Immature natural killer cell (primary cell): ENCODE data around the gene RPRD2. TPM values are rescaled to one million over a fixed set of nuclear protein-coding genes. Genes with fewer than 3 reads are reported as not detected.

Experiments
- DNase-seq, 3 donors: peaks; one replicate each; pipeline ENCODE4 v3.0.0; 2022; ENCODE audit warnings: mixed read lengths in 1 of 3
- H3K27ac Mint-ChIP-seq, 6 donors: one replicate each; pipeline ENCODE4 v1.8.0; 2020; ENCODE audit warnings: mixed read lengths in 6 of 6, mild to moderate bottlenecking in 5 of 6, inconsistent platforms in 4 of 6, moderate library complexity in 3 of 6
- H3K27me3 Mint-ChIP-seq, 3 donors: one replicate each; pipeline ENCODE4 v1.8.0; 2020 to 2021; ENCODE audit warnings: low read depth in 3 of 3, mild to moderate bottlenecking in 3 of 3, mixed read lengths in 3 of 3, moderate library complexity in 3 of 3, inconsistent platforms in 1 of 3
- H3K36me3 Mint-ChIP-seq, 3 donors: one replicate each; pipeline ENCODE4 v1.8.0; 2020; ENCODE audit warnings: mixed read lengths in 3 of 3, inconsistent platforms in 2 of 3, mild to moderate bottlenecking in 2 of 3
- H3K4me1 Mint-ChIP-seq, 2 donors: one replicate each; pipeline ENCODE4 v1.8.0; 2020; ENCODE audit warnings: inconsistent platforms in 2 of 2, mild to moderate bottlenecking in 2 of 2, mixed read lengths in 2 of 2, moderate library complexity in 1 of 2
- H3K4me3 Mint-ChIP-seq, 5 donors: one replicate each; pipeline ENCODE4 v1.8.0; 2020; ENCODE audit warnings: mild to moderate bottlenecking in 5 of 5, mixed read lengths in 5 of 5, inconsistent platforms in 3 of 5, moderate library complexity in 3 of 5
- H3K9me3 Mint-ChIP-seq, 6 donors: one replicate each; pipeline ENCODE4 v1.8.0; 2020; ENCODE audit warnings: mild to moderate bottlenecking in 6 of 6, mixed read lengths in 6 of 6, inconsistent platforms in 4 of 6, moderate library complexity in 3 of 6
- polyA plus RNA-seq, 3 donors: library from polyadenylated mRNA; unstranded; fragments of 300-500 nt; fragmentation: Illumina TruSeq; gene quantifications; one replicate each; pipeline ENCODE4 v1.2.3, GENCODE V29; 2021

The RPRD2 gene
- polyA plus RNA-seq, 3 donors from 2014 or later: 9.1 to 31.0 (median 13.2) TPM

DNA sequence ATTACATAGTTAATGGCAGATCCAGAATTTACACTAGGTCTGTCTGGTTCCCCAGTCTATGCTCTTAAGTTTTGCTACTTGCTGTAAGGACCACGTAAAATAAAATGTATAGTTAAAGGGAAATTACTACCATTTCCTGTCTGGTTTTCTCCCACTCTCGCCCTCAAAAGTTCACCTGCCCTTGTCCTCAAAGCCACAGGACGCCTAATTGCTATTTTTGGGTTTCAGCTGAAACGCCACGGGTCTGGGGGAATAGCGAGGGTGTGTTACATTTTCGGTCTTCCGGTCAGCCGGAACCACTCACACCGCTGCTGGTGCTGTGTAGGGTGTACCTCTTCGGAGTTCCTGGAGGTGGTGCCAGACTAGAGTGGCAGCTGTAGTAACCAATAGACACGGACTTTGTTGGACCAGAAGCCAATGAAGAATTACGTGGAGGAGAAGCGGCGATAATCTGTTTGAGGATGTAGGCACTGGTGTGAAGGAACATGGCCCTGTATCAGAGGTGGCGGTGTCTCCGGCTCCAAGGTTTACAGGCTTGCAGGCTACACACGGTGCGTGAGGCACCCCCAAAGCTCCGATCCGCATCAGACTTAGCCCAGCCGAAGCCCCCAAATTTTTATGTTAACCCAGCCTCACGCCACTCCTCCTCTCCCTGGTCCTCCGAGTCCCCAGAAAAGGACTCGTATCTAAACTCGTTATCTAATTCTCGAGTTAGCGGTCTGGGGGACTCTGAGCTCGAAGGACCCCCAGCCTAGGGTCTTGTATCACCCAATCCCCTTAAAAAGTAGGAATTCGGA is 123.2 kb downstream of the RPRD2 start, which contains the start of gene TARS2:
Gene TARS2 (plus strand): TSS at position 454 of the 797 bp plus-strand sequence. CDS start 32 bp downstream, at position 486.
- H3K27ac Mint-ChIP-seq: peak within 1 kb of the TSS; percentile 90 to 98 (median 96)
- no peaks in the 10 kb centered on the region for H3K9me3 Mint-ChIP-seq
- peaks cover 0 to 6% (median 2%) of the 10 kb centered on the region in 3 donors for H3K27me3 Mint-ChIP-seq
- H3K4me1 Mint-ChIP-seq: peaks cover 17 to 28% of the 10 kb centered on the region in 2 donors
- peak within 1 kb of the TSS; percentile 94 to 99 (median 96) for H3K4me3 Mint-ChIP-seq
- peaks cover 5 to 19% (median 19%) of the 10 kb centered on the region in 3 donors for H3K36me3 Mint-ChIP-seq
- peak; percentile 96 to 97 (median 96) for DNase-seq

DNA sequence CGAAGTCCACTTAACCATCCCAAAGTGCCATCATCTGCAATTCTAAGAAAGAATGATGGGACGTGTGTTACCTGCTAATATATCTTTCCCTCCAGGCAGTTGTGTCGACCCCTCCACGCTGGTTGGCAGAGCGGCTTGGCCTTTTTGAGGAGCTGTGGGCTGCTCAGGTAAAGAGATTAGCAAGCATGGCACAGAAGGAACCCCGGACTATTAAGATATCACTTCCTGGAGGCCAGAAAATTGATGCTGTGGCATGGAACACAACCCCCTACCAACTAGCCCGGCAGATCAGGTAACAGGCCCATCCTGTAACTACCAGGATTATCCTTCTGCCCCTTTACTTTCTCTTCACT is 123.8 kb downstream of the RPRD2 start:
- no peaks in the 10 kb centered on the region for H3K9me3 Mint-ChIP-seq
- H3K4me3 Mint-ChIP-seq: peak overlapping the region; percentile 94 to 99 (median 96)
- peaks cover 0 to 6% (median 2%) of the 10 kb centered on the region in 3 donors for H3K27me3 Mint-ChIP-seq
- peak in 1 of 3 donors; percentile 4 for DNase-seq
- H3K27ac Mint-ChIP-seq: peak overlapping the region; percentile 90 to 98 (median 96)
- H3K36me3 Mint-ChIP-seq: peaks cover 5 to 22% (median 19%) of the 10 kb centered on the region in 3 donors
- H3K4me1 Mint-ChIP-seq: peaks cover 17 to 28% of the 10 kb centered on the region in 2 donors

DNA sequence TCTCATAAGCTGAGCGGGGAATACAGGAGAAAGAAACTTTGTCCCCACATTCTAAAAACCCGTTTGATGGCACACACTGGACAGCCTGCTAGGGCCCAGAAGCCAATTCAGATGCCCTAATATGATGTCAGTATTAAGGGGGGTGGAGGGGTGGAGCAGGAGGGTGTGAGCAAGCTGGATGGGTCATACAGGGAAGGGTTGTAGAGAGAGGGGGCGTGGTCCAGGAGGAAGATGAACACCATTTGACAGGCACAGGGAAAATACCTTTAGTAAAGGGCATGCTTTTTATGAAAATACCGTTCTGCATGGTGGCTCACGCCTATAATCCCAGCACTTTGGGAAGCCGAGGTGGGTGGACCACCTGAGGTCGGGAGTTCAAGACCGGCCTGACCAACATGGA is 129.2 kb downstream of the RPRD2 start:
- no peaks in the 10 kb centered on the region for H3K9me3 Mint-ChIP-seq
- no peak overlapping the region for H3K4me3 Mint-ChIP-seq
- no peak for DNase-seq
- H3K36me3 Mint-ChIP-seq: peaks cover 21 to 37% (median 26%) of the 10 kb centered on the region in 3 donors
- H3K27me3 Mint-ChIP-seq: peaks cover 0 to 2% (median 0%) of the 10 kb centered on the region in 3 donors
- H3K27ac Mint-ChIP-seq: no peak overlapping the region
- peaks cover 4 to 13% of the 10 kb centered on the region in 2 donors for H3K4me1 Mint-ChIP-seq

DNA sequence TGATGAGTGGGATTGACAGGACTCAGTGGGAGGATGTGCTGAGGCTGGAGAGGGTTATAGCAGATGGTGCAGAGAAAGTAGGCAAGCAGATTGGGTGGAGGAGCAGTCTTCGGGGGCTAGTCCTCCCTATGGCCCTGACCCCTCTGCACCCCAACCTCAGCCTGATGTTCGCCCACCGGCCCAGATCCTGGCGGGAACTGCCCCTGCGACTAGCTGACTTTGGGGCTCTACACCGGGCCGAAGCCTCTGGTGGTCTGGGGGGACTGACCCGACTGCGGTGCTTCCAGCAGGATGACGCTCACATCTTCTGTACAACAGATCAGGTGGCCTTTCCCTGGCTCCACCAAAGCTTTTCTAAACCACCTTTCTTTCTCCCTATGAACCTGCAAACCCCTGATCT is 134.4 kb downstream of the RPRD2 start:
- Mint-ChIP-seq H3K36me3 (peaks cover 24 to 42% (median 26%) of the 10 kb centered on the region in 3 donors), H3K4me3 (no peak overlapping the region), H3K4me1 (no peaks in the 10 kb centered on the region), H3K27ac (no peak overlapping the region), H3K27me3 (peaks cover 0 to 2% (median 0%) of the 10 kb centered on the region in 3 donors), H3K9me3 (no peaks in the 10 kb centered on the region)
- DNase-seq: no peak

DNA sequence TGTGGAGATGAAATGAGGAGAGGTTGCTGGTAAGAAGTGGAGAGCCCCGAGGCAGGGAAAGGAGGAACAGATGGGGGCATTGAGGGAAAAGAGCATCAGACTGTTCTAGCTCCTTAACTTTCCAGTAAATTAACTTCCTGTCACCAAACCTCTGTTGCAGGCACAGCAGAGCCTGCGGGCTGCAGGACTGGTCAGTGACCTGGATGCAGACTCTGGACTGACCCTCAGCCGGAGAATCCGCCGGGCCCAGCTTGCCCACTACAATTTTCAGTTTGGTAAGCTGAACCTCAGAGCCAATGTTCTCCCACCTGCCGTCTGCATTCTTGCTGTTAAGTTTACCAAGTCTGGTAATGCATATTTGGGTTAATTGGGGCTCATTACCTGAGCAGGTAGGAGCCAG is 141.5 kb downstream of the RPRD2 start:
- DNase-seq: no peak
- H3K4me3 Mint-ChIP-seq: no peak overlapping the region
- H3K4me1 Mint-ChIP-seq: no peaks in the 10 kb centered on the region
- peaks cover 13 to 32% (median 15%) of the 10 kb centered on the region in 3 donors for H3K36me3 Mint-ChIP-seq
- H3K27ac Mint-ChIP-seq: peak overlapping the region in 1 of 6 donors; percentile 5
- H3K9me3 Mint-ChIP-seq: no peaks in the 10 kb centered on the region
- peaks cover 0 to 2% (median 0%) of the 10 kb centered on the region in 3 donors for H3K27me3 Mint-ChIP-seq

- peaks cover 0 to 2% (median 0%) of the 10 kb centered on the region in 3 donors for H3K27me3 Mint-ChIP-seq
- DNase-seq: no peak
Measured at GRCh38 chr1:150507912-150508864, 144.2 kb downstream of the RPRD2 start, which contains the start of gene ECM1. ECM1 (plus strand) TSS chr1:150508109; CDS start chr1:150508210, 101 bp downstream.

GRCh38 chr1:150508982-150509381 is 145.0 kb downstream of the RPRD2 start:
- H3K27ac Mint-ChIP-seq: no peak overlapping the region
- H3K4me3 Mint-ChIP-seq: no peak overlapping the region

More at GRCh38 chr1:150507912-150508864, 144.2 kb downstream of the RPRD2 start, which contains the start of gene ECM1:
- Mint-ChIP-seq H3K27ac (peak within 1 kb of the TSS in 2 of 6 donors; percentile 12 to 31), H3K4me3 (no peak within 1 kb of the TSS), H3K36me3 (peaks cover 7 to 23% (median 8%) of the 10 kb centered on the region in 3 donors), H3K4me1 (no peaks in the 10 kb centered on the region), H3K9me3 (no peaks in the 10 kb centered on the region)

GRCh38 chr1:150511551-150511950 is 147.6 kb downstream of the RPRD2 start:
- H3K27ac Mint-ChIP-seq: no peak overlapping the region

More at GRCh38 chr1:150508982-150509381, 145.0 kb downstream of the RPRD2 start:
- DNase-seq: no peak
- Mint-ChIP-seq H3K9me3 (no peaks in the 10 kb centered on the region), H3K36me3 (peaks cover 6 to 19% (median 8%) of the 10 kb centered on the region in 3 donors), H3K4me1 (no peaks in the 10 kb centered on the region), H3K27me3 (peaks cover 0 to 2% (median 0%) of the 10 kb centered on the region in 3 donors)

DNA sequence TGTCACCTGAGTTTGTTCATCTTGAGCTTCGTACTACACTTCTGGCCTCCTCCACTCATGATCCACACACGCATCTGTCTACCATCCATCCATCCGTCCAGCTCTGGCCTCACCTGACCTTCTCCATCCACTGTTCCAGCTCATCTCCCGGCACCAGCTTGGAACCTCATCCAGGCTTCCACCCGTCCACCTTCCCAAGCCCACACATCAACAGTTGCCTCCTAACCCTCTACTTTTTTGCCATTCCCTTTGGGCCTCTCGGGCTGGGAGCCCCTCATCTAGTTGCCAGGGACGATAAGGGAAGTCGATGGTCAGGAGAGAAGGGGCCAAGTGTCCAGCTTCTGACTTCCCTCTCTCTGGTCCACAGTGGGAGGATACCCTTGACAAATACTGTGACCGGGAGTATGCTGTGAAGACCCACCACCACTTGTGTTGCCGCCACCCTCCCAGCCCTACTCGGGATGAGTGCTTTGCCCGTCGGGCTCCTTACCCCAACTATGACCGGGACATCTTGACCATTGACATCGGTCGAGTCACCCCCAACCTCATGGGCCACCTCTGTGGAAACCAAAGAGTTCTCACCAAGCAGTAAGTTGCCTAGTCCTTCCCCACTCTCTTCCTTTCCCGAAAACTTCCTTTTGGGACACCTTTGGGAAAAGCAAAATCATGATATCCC is 148.2 kb downstream of the RPRD2 start:
- H3K4me1 Mint-ChIP-seq: peaks cover 16 to 18% of the 10 kb centered on the region in 2 donors
- H3K27ac Mint-ChIP-seq: no peak overlapping the region
- H3K36me3 Mint-ChIP-seq: peaks cover 0 to 3% (median 3%) of the 10 kb centered on the region in 3 donors
- H3K9me3 Mint-ChIP-seq: no peaks in the 10 kb centered on the region
- peaks cover 0 to 5% (median 2%) of the 10 kb centered on the region in 3 donors for H3K27me3 Mint-ChIP-seq
- H3K4me3 Mint-ChIP-seq: peak overlapping the region in 2 of 5 donors; percentile 25 to 29
- DNase-seq: no peak

More at GRCh38 chr1:150511551-150511950, 147.6 kb downstream of the RPRD2 start:
- no peak for DNase-seq
- H3K36me3 Mint-ChIP-seq: peaks cover 1 to 8% (median 4%) of the 10 kb centered on the region in 3 donors
- peaks cover 13 to 16% of the 10 kb centered on the region in 2 donors for H3K4me1 Mint-ChIP-seq
- peaks cover 0 to 5% (median 2%) of the 10 kb centered on the region in 3 donors for H3K27me3 Mint-ChIP-seq
- H3K9me3 Mint-ChIP-seq: no peaks in the 10 kb centered on the region
- no peak overlapping the region for H3K4me3 Mint-ChIP-seq

GRCh38 chr1:150512846-150513245 is 148.9 kb downstream of the RPRD2 start:
- Mint-ChIP-seq H3K27ac (no peak overlapping the region), H3K4me1 (peaks cover 16 to 18% of the 10 kb centered on the region in 2 donors), H3K27me3 (peaks cover 0 to 5% (median 2%) of the 10 kb centered on the region in 3 donors), H3K9me3 (no peaks in the 10 kb centered on the region), H3K4me3 (peak overlapping the region in 1 of 5 donors; percentile 25), H3K36me3 (no peaks in the 10 kb centered on the region)
- DNase-seq: no peak

DNA sequence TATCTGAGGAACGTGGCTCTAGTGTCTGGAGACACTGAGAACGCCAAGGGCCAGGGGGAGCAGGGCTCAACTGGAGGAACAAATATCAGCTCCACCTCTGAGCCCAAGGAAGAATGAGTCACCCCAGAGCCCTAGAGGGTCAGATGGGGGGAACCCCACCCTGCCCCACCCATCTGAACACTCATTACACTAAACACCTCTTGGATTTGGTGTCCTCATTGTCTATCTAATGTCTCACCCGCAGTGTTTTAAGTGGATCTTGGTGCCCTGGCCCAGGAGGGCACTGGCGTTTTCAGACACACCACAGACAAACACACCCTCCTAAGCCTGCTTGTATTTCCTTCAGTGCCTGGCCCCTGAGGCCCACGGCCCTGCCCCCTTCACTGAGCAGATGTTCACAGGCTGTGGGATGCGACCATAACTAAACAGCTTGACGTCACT is 149.4 kb downstream of the RPRD2 start:
- no peak overlapping the region for H3K27ac Mint-ChIP-seq
- H3K27me3 Mint-ChIP-seq: peaks cover 0 to 5% (median 2%) of the 10 kb centered on the region in 3 donors
- no peak for DNase-seq
- H3K36me3 Mint-ChIP-seq: no peaks in the 10 kb centered on the region
- no peaks in the 10 kb centered on the region for H3K9me3 Mint-ChIP-seq
- H3K4me1 Mint-ChIP-seq: peaks cover 16 to 18% of the 10 kb centered on the region in 2 donors
- H3K4me3 Mint-ChIP-seq: peak overlapping the region in 3 of 5 donors; percentile 6 to 30 (median 23)

DNA sequence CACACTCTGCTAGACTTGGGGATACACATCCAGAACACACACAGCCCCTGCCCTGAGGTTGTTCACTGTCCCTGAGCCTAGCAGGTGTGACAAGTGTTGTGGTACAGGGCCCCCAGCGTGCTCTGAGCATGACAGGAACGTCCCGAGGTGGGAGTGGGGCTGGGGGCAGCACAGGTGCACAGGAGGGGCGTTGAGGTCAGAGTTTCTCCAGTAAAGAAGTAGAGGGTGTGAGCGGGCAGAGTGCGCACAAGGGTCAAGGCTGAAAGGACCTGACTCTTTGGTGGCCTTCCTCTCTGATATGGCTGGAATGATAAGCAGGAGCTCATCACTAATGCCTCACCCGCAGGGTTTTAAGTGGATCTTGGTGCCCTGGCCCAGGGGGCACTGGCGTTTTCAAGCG is 150.3 kb downstream of the RPRD2 start:
- Mint-ChIP-seq H3K27me3 (peaks cover 0 to 5% (median 2%) of the 10 kb centered on the region in 3 donors), H3K36me3 (no peaks in the 10 kb centered on the region), H3K27ac (peak overlapping the region in 1 of 6 donors; percentile 28), H3K9me3 (no peaks in the 10 kb centered on the region), H3K4me1 (peaks cover 16 to 18% of the 10 kb centered on the region in 2 donors), H3K4me3 (peak overlapping the region; percentile 87 to 97 (median 91))
- DNase-seq: no peak
